ENCODE data around the gene SNX9. TPM values are rescaled to one million over a fixed set of nuclear protein-coding genes. Genes with fewer than 3 reads are reported as not detected.
"Not testable (repeated sequence)": the region's sequence is repeated elsewhere in the genome, so short reads cannot be mapped to it uniquely, and the experiment has no call there.

Gene SNX9
- total and polyA plus RNA-seq, 7 donors: 18.4 to 30.7 (median 26.5) TPM

DNA sequence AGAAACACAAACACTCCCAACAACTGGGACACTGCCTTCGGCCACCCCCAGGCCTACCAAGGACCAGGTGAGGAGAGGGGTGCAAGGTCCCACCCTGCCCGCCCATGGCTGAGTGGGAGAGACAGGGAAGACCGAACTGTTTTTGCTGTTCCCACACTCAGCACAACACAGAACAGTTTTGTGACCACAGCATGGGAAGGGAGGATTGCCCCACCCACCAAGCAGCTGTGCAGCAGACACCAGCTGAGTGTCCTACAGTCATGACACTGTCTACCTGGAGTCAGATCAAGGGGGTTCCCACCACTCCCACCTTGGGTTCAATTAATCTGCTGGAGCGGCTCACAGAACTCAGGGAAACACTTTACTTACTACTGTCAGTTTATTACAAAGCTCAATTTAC is 73.9 kb downstream of the SNX9 start:
- DNase-seq (no peak), ATAC-seq (no peak)
- TF ChIP-seq, protein P1, sequence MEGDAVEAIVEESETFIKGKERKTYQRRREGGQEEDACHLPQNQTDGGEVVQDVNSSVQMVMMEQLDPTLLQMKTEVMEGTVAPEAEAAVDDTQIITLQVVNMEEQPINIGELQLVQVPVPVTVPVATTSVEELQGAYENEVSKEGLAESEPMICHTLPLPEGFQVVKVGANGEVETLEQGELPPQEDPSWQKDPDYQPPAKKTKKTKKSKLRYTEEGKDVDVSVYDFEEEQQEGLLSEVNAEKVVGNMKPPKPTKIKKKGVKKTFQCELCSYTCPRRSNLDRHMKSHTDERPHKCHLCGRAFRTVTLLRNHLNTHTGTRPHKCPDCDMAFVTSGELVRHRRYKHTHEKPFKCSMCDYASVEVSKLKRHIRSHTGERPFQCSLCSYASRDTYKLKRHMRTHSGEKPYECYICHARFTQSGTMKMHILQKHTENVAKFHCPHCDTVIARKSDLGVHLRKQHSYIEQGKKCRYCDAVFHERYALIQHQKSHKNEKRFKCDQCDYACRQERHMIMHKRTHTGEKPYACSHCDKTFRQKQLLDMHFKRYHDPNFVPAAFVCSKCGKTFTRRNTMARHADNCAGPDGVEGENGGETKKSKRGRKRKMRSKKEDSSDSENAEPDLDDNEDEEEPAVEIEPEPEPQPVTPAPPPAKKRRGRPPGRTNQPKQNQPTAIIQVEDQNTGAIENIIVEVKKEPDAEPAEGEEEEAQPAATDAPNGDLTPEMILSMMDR (IDR thresholded peaks at IDR 0.05): no peak
- no peaks in the 10 kb centered on the region for H3K4me1 ChIP-seq
- no peak overlapping the region for H3K4me3 ChIP-seq
- no peaks in the 10 kb centered on the region for H3K27me3 ChIP-seq (ENCODE audit: insufficient read depth in 3 of 3, low read length in 2 of 3)
- intact Hi-C loops (cut with DNase I): no loop called here
- peaks cover 6 to 64% of the 10 kb centered on the region in 2 donors for H3K36me3 ChIP-seq (ENCODE audit: insufficient read depth in 1 of 2, low read depth in 1 of 2)
- H3K9me3 ChIP-seq: no peaks in the 10 kb centered on the region
- no peak overlapping the region for H3K27ac ChIP-seq
- 85 to 93% (median 89%) methylated on average over 4 of the region's 4 CpGs for WGBS, 3 donors

DNA sequence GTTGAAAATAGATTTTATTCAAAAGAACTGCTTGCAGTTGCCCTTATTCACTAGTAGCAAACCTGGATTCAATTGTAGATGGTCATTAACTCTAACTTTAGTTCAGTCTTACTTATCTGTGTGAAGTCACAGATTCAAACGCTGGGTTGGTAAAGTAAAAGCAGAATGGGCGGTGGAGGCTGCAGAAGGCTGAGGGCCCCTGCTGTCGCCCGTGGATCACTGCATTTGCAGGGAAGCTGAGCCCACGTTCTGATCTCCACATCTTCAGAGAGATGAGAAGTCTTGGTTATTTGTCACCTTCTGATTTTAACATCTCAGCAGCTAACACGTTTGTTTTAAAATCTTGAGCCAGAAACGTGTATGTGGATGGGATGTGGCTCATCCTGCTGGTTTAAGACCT is 75.1 kb downstream of the SNX9 start:
- ATAC-seq: no peak
- Histone ChIP-seq H3K36me3 (ENCODE audit: insufficient read depth in 1 of 2, low read depth in 1 of 2) (peaks cover 6 to 68% of the 10 kb centered on the region in 2 donors), H3K27ac (no peak overlapping the region)

DNA sequence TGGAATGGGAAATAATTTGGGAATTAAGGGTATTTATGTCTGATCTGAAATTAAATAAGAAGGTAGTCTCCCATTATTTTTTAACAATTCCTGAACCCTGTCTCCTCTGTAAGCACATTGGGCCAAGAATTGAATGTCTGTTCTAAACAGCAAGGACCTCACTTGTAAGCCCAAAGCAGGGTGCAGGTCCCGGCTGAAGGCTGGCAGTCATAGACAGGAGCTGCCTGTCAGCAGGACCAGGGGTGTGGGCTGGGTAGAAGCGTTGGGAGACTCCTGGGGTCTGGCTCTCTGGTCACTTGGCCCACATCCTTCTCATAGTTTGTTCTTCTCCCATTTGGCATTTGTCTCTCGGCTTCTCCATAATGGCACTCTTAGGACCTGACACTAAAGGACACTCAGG is 75.6 kb downstream of the SNX9 start:
- Histone ChIP-seq H3K4me1 (no peaks in the 10 kb centered on the region), H3K27me3 (ENCODE audit: insufficient read depth in 3 of 3, low read length in 2 of 3) (no peaks in the 10 kb centered on the region), H3K27ac (no peak overlapping the region), H3K9me3 (no peaks in the 10 kb centered on the region), H3K4me3 (no peak overlapping the region), H3K36me3 (ENCODE audit: insufficient read depth in 1 of 2, low read depth in 1 of 2) (peaks cover 6 to 70% of the 10 kb centered on the region in 2 donors)
- intact Hi-C loops (cut with DNase I): no loop called here
- DNase-seq (no peak), ATAC-seq (no peak)
- 80 to 90% (median 80%) methylated on average over 3 of the region's 3 CpGs for WGBS, 3 donors
- TF ChIP-seq, protein P1 (IDR thresholded peaks at IDR 0.05): no peak

More for the DNA sequence above, 75.1 kb downstream of the SNX9 start:
- DNase-seq: no peak
- intact Hi-C loops (cut with DNase I): no loop called here
- 69 to 73% (median 71%) methylated on average over 7 of the region's 7 CpGs for WGBS, 3 donors
- no peaks in the 10 kb centered on the region for H3K4me1 ChIP-seq
- H3K27me3 ChIP-seq (ENCODE audit: insufficient read depth in 3 of 3, low read length in 2 of 3): no peaks in the 10 kb centered on the region
- TF ChIP-seq, protein P1 (IDR thresholded peaks at IDR 0.05): no peak
- no peak overlapping the region for H3K4me3 ChIP-seq
- H3K9me3 ChIP-seq: no peaks in the 10 kb centered on the region

DNA sequence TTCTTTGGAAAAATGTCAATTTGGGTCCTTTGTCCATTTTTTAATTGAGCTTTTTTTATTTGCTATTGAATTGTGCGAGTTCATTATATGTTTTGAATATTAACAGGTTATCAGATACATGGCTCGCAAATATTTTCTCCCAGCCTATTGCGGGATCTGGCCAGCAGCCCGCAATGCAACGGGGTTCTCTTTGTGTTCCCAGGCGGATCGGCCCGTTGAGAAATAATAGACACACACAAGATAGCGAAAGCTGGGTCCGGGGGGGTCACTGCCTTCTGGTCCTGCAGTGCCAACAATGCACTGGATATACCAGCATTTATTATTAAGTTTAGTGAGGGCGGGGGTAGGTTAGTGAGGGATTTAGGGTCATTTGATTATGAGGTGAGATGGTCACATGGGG is 77.2 kb downstream of the SNX9 start:
- H3K36me3 ChIP-seq (ENCODE audit: insufficient read depth in 1 of 2, low read depth in 1 of 2): peaks cover 3 to 70% of the 10 kb centered on the region in 2 donors
- H3K27ac ChIP-seq; H3K4me3 ChIP-seq; H3K9me3 ChIP-seq; intact Hi-C loops (cut with DNase I); ATAC-seq; H3K27me3 ChIP-seq (ENCODE audit: insufficient read depth in 3 of 3, low read length in 2 of 3); DNase-seq; H3K4me1 ChIP-seq: not testable (repeated sequence)
- WGBS, 3 donors: 86 to 90% (median 89%) methylated on average over 10 of the region's 11 CpGs

DNA sequence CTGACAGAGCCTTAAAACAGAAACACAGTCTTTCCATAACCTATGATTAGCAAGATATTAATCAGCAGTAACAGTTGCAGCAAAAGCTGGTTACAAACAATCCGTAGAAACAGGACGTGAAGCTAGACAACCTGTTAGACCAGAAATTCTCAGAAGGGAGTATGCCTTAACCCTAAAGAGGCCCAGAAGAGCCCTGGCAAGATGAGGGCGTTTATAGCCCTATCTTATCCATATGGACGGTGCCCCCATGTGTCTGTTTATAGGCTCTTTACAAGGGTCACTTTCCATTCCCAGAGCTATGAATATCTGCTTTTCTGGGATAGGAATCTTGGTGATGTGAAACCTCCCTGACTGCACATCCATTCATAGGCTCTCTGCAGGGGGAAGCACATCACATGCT is 77.7 kb downstream of the SNX9 start:
- not testable (repeated sequence) for ATAC-seq, DNase-seq

DNA sequence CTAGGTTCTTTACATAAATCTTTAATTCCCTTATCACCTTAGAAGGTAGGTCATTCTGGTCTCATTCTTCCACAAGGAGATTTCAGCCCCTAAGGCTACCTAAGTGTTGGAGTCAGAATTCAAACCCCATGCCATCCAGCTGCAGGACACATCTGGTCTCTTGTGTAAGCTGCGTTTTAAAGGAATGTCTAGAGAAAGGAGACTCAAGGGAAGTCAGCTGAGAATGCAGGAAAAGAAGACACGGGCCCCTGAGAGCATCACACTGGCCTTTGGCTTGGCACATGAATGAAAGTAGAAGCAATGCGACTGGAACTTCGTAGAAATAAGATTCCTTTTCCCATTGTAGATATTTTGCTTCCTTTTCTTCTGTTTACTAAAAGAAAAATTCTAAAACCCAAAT is 82.0 kb downstream of the SNX9 start:
- Histone ChIP-seq H3K4me1 (peaks cover 6% of the 10 kb centered on the region), H3K27ac (no peak overlapping the region), H3K27me3 (ENCODE audit: insufficient read depth in 3 of 3, low read length in 2 of 3) (no peaks in the 10 kb centered on the region), H3K36me3 (ENCODE audit: insufficient read depth in 1 of 2, low read depth in 1 of 2) (peaks cover 0 to 74% of the 10 kb centered on the region in 2 donors), H3K9me3 (no peaks in the 10 kb centered on the region), H3K4me3 (no peak overlapping the region)
- TF ChIP-seq, protein P1 (IDR thresholded peaks at IDR 0.05): no peak
- ATAC-seq (no peak), DNase-seq (no peak)
- WGBS, 3 donors: 50 to 55% (median 52%) methylated on average over 4 of the region's 4 CpGs
- intact Hi-C loops (cut with DNase I): no loop called here

More for the DNA sequence above, 77.7 kb downstream of the SNX9 start:
- H3K27me3 ChIP-seq (ENCODE audit: insufficient read depth in 3 of 3, low read length in 2 of 3); H3K4me1 ChIP-seq; intact Hi-C loops (cut with DNase I); H3K4me3 ChIP-seq; H3K9me3 ChIP-seq; H3K27ac ChIP-seq: not testable (repeated sequence)
- WGBS, 3 donors: 63 to 87% (median 68%) methylated on average over 4 of the region's 4 CpGs
- H3K36me3 ChIP-seq (ENCODE audit: insufficient read depth in 1 of 2, low read depth in 1 of 2): peaks cover 3 to 74% of the 10 kb centered on the region in 2 donors

Measured in psoas muscle (tissue), 8 donors.